T-helper 17 cell (primary cell): ENCODE measurements around the gene NETO2. TPM values are rescaled to one million over a fixed set of nuclear protein-coding genes. Genes with fewer than 3 reads are reported as not detected.
"Not testable (repeated sequence)": the region's sequence is repeated elsewhere in the genome, so short reads cannot be mapped to it uniquely, and the experiment has no call there.

Experiments used
- ATAC-seq: fragments of 150-1000 bp; cut with Tn5 transposase; 2 replicates; pipeline ENCODE4 v1.10.0; 2021; ENCODE audit warnings: mild to moderate bottlenecking, moderate library complexity
- DNase-seq, 3 donors: peaks; one replicate each; pipeline versions ENCODE4 v3.0.0 to v3.0.0-alpha.2; 2020 to 2021
- H3K9me3 ChIP-seq: one replicate; pipeline ENCODE4 v1.7.0; 2013; ENCODE audit warnings: low read length, mild to moderate bottlenecking; ENCODE audit not compliant: control insufficient read depth, poor library complexity, severe bottlenecking
- H3K27ac Mint-ChIP-seq: one replicate; pipeline ENCODE4 v1.8.0; 2022; ENCODE audit warnings: mild to moderate bottlenecking, moderate library complexity, mixed read lengths
- H3K27me3 Mint-ChIP-seq: one replicate; pipeline ENCODE4 v1.8.0; 2022; ENCODE audit warnings: mixed read lengths
- H3K36me3 Mint-ChIP-seq: one replicate; pipeline ENCODE4 v1.8.0; 2022; ENCODE audit warnings: low read depth, mixed read lengths
- H3K4me1 Mint-ChIP-seq: one replicate; pipeline ENCODE4 v1.8.0; 2022; ENCODE audit warnings: mild to moderate bottlenecking, mixed read lengths
- H3K4me3 Mint-ChIP-seq: one replicate; pipeline ENCODE4 v1.8.0; 2022; ENCODE audit warnings: mild to moderate bottlenecking, moderate library complexity, mixed read lengths
- total RNA-seq, 4 donors: library from RNA in 2 of 4; stranded (reverse) in 2 of 4; gene quantifications; one replicate each; pipeline ENCODE4 v1.2.3 and lab custom pipeline; 2022 to 2026

NETO2 gene
- total RNA-seq, 2 donors from 2014 or later: 5.3 to 5.8 TPM

GRCh38 chr16:47069313-47069712 lies 74.4 kb downstream of the NETO2 start:
- Mint-ChIP-seq H3K4me3 (no peak overlapping the region), H3K36me3 (no peaks in the 10 kb centered on the region), H3K27me3 (no peaks in the 10 kb centered on the region), H3K27ac (no peak overlapping the region), H3K4me1 (peaks cover 9% of the 10 kb centered on the region)
- H3K9me3 ChIP-seq: no peaks in the 10 kb centered on the region
- no peak for ATAC-seq
- DNase-seq: no peak

GRCh38 chr16:47067203-47067602 lies 76.5 kb downstream of the NETO2 start:
- no peak for DNase-seq
- H3K9me3 ChIP-seq: no peaks in the 10 kb centered on the region
- Mint-ChIP-seq H3K27me3 (no peaks in the 10 kb centered on the region), H3K36me3 (no peaks in the 10 kb centered on the region), H3K4me1 (peaks cover 9% of the 10 kb centered on the region), H3K27ac (no peak overlapping the region), H3K4me3 (no peak overlapping the region)
- ATAC-seq: no peak

GRCh38 chr16:47065766-47066688 lies 77.7 kb downstream of the NETO2 start:
- ATAC-seq (no peak), DNase-seq (no peak)
- H3K4me1 Mint-ChIP-seq: peaks cover 9% of the 10 kb centered on the region
- no peaks in the 10 kb centered on the region for H3K27me3 Mint-ChIP-seq
- no peak overlapping the region for H3K27ac Mint-ChIP-seq
- H3K36me3 Mint-ChIP-seq: no peaks in the 10 kb centered on the region
- no peak overlapping the region for H3K4me3 Mint-ChIP-seq
- H3K9me3 ChIP-seq: no peaks in the 10 kb centered on the region

GRCh38 chr16:47064775-47065174 lies 79.0 kb downstream of the NETO2 start:
- no peak for ATAC-seq
- no peaks in the 10 kb centered on the region for H3K36me3 Mint-ChIP-seq
- H3K4me3 Mint-ChIP-seq: no peak overlapping the region
- H3K27me3 Mint-ChIP-seq: peaks cover 4% of the 10 kb centered on the region
- no peak overlapping the region for H3K27ac Mint-ChIP-seq
- no peak for DNase-seq
- peaks cover 8% of the 10 kb centered on the region for H3K4me1 Mint-ChIP-seq
- H3K9me3 ChIP-seq: no peaks in the 10 kb centered on the region

GRCh38 chr16:47063011-47063724 lies 80.6 kb downstream of the NETO2 start:
- Mint-ChIP-seq H3K4me3 (no peak overlapping the region), H3K27ac (no peak overlapping the region), H3K36me3 (no peaks in the 10 kb centered on the region), H3K27me3 (peaks cover 4% of the 10 kb centered on the region), H3K4me1 (peaks cover 2% of the 10 kb centered on the region)
- DNase-seq (no peak), ATAC-seq (no peak)
- no peaks in the 10 kb centered on the region for H3K9me3 ChIP-seq

GRCh38 chr16:47061204-47061603 lies 82.5 kb downstream of the NETO2 start:
- H3K36me3 Mint-ChIP-seq: no peaks in the 10 kb centered on the region
- ATAC-seq: no peak
- H3K27me3 Mint-ChIP-seq: peaks cover 4% of the 10 kb centered on the region

GRCh38 chr16:47060596-47060995 lies 83.1 kb downstream of the NETO2 start:
- DNase-seq: no peak

More at GRCh38 chr16:47061204-47061603, 82.5 kb downstream of the NETO2 start:
- H3K27ac Mint-ChIP-seq: no peak overlapping the region
- DNase-seq: no peak
- H3K4me3 Mint-ChIP-seq: no peak overlapping the region
- no peaks in the 10 kb centered on the region for H3K9me3 ChIP-seq
- no peaks in the 10 kb centered on the region for H3K4me1 Mint-ChIP-seq

GRCh38 chr16:47059991-47060390 lies 83.8 kb downstream of the NETO2 start:
- H3K9me3 ChIP-seq: no peaks in the 10 kb centered on the region
- no peaks in the 10 kb centered on the region for H3K4me1 Mint-ChIP-seq
- H3K27me3 Mint-ChIP-seq: peaks cover 4% of the 10 kb centered on the region
- H3K27ac Mint-ChIP-seq: no peak overlapping the region
- DNase-seq (no peak), ATAC-seq (no peak)
- no peak overlapping the region for H3K4me3 Mint-ChIP-seq
- no peaks in the 10 kb centered on the region for H3K36me3 Mint-ChIP-seq

More at GRCh38 chr16:47060596-47060995, 83.1 kb downstream of the NETO2 start:
- peaks cover 4% of the 10 kb centered on the region for H3K27me3 Mint-ChIP-seq
- H3K36me3 Mint-ChIP-seq: no peaks in the 10 kb centered on the region
- no peaks in the 10 kb centered on the region for H3K4me1 Mint-ChIP-seq
- no peak for ATAC-seq
- H3K27ac Mint-ChIP-seq: no peak overlapping the region
- H3K4me3 Mint-ChIP-seq: no peak overlapping the region
- no peaks in the 10 kb centered on the region for H3K9me3 ChIP-seq

GRCh38 chr16:47059130-47059529 lies 84.6 kb downstream of the NETO2 start:
- not testable (repeated sequence) for H3K4me3 Mint-ChIP-seq, DNase-seq, H3K36me3 Mint-ChIP-seq, H3K27me3 Mint-ChIP-seq, H3K27ac Mint-ChIP-seq, H3K9me3 ChIP-seq, H3K4me1 Mint-ChIP-seq, ATAC-seq

GRCh38 chr16:47058295-47059086 lies 85.3 kb downstream of the NETO2 start:
- Mint-ChIP-seq H3K4me3 (no peak overlapping the region), H3K27ac (no peak overlapping the region), H3K27me3 (peaks cover 4% of the 10 kb centered on the region), H3K4me1 (no peaks in the 10 kb centered on the region), H3K36me3 (no peaks in the 10 kb centered on the region)
- no peaks in the 10 kb centered on the region for H3K9me3 ChIP-seq
- ATAC-seq (no peak), DNase-seq (no peak)

GRCh38 chr16:47057630-47057993 lies 86.1 kb downstream of the NETO2 start:
- no peak for ATAC-seq
- H3K4me1 Mint-ChIP-seq: no peaks in the 10 kb centered on the region
- no peaks in the 10 kb centered on the region for H3K36me3 Mint-ChIP-seq
- H3K9me3 ChIP-seq: no peaks in the 10 kb centered on the region
- H3K4me3 Mint-ChIP-seq: no peak overlapping the region
- peaks cover 4% of the 10 kb centered on the region for H3K27me3 Mint-ChIP-seq
- DNase-seq: no peak
- no peak overlapping the region for H3K27ac Mint-ChIP-seq

- DNase-seq (no peak), ATAC-seq (no peak)
- no peaks in the 10 kb centered on the region for H3K9me3 ChIP-seq
- Mint-ChIP-seq H3K27ac (no peak overlapping the region), H3K4me1 (no peaks in the 10 kb centered on the region), H3K4me3 (no peak overlapping the region), H3K27me3 (peaks cover 4% of the 10 kb centered on the region), H3K36me3 (no peaks in the 10 kb centered on the region)
Measured at GRCh38 chr16:47056688-47057629, 86.8 kb downstream of the NETO2 start.
